MM.1S (cell line): ENCODE data around the gene MGAT5.

Source experiments
- DNase-seq: peaks from one replicate; pipeline ENCODE4 v3.0.0-alpha.2; 2015
- H2AFZ ChIP-seq: fragments of 300-600 bp; sonication (generic); 2 replicates; pipeline ENCODE4 v1.6.0; 2016; ENCODE audit warnings: antibody characterized with exemption, low read length
- H3F3A ChIP-seq: fragments of 300-600 bp; sonication (generic); 2 replicates; pipeline ENCODE4 v1.6.1; 2016; ENCODE audit warnings: mild to moderate bottlenecking, antibody characterized with exemption, low read length, moderate library complexity, mixed read lengths; ENCODE audit not compliant: insufficient read depth
- H3K27ac ChIP-seq: fragments of 300-600 bp; sonication (generic); 2 replicates; pipeline ENCODE4 v1.5.1; 2016; ENCODE audit warnings: mild to moderate bottlenecking, low read length
- H3K27me3 ChIP-seq: fragments of 300-600 bp; sonication (generic); replicated peaks from 2 replicates; pipeline ENCODE4 v1.6.0; 2016; ENCODE audit warnings: low read length; ENCODE audit not compliant: insufficient read depth
- H3K36me3 ChIP-seq: fragments of 300-600 bp; sonication (generic); replicated peaks from 2 replicates; pipeline ENCODE4 v1.6.1; 2016; ENCODE audit warnings: mild to moderate bottlenecking, low read length, mixed read lengths; ENCODE audit not compliant: insufficient read depth
- H3K4me1 ChIP-seq: fragments of 300-600 bp; sonication (generic); 2 replicates; pipeline ENCODE4 v1.6.1; 2016; ENCODE audit warnings: low read length, mixed read lengths
- H3K4me2 ChIP-seq: fragments of 300-600 bp; sonication (generic); 2 replicates; pipeline ENCODE4 v1.6.0; 2016; ENCODE audit warnings: low read depth, low read length
- H3K4me3 ChIP-seq: fragments of 300-600 bp; sonication (generic); 2 replicates; pipeline ENCODE4 v1.5.1; 2016; ENCODE audit warnings: low read length, mixed read lengths
- H3K79me2 ChIP-seq: fragments of 300-600 bp; sonication (generic); 2 replicates; pipeline ENCODE4 v1.6.1; 2016; ENCODE audit warnings: mixed run types, low read length, mixed read lengths
- H3K9ac ChIP-seq: fragments of 300-600 bp; sonication (generic); 2 replicates; pipeline ENCODE4 v1.6.1; 2016; ENCODE audit warnings: low read length, mixed read lengths
- H3K9me2 ChIP-seq: fragments of 300-600 bp; sonication (generic); replicated peaks from 2 replicates; pipeline ENCODE4 v1.6.1; 2016; ENCODE audit warnings: mild to moderate bottlenecking, low read length, mixed read lengths; ENCODE audit not compliant: insufficient read depth
- H3K9me3 ChIP-seq: fragments of 300-600 bp; sonication (generic); replicated peaks from 2 replicates; pipeline ENCODE4 v1.6.1; 2016; ENCODE audit warnings: mild to moderate bottlenecking, low read length, mixed read lengths; ENCODE audit not compliant: insufficient read depth
- H4K20me1 ChIP-seq: fragments of 300-600 bp; sonication (generic); 2 replicates; pipeline ENCODE4 v1.6.1; 2016; ENCODE audit warnings: mild to moderate bottlenecking, low read length, moderate library complexity, mixed read lengths; ENCODE audit not compliant: insufficient read depth
- CTCF ChIP-seq: fragments of 300-600 bp; sonication (generic); IDR thresholded peaks from 2 replicates; pipeline ENCODE4 v1.5.1; 2016; ENCODE audit warnings: antibody characterized with exemption, low read length, mixed read lengths
- EZH2 ChIP-seq: fragments of 300-600 bp; sonication (generic); optimal IDR thresholded peaks from 2 replicates; pipeline ENCODE3; 2017; ENCODE audit warnings: low read depth, mild to moderate bottlenecking, antibody characterized with exemption, low read length, mixed read lengths
- EZH2phosphoT487 ChIP-seq: fragments of 300-600 bp; sonication (generic); IDR thresholded peaks from 2 replicates; pipeline ENCODE4 v1.6.1; 2018; ENCODE audit warnings: antibody characterized with exemption, low read length

The MGAT5 gene

GRCh38 chr2:134499307-134499926, 245.5 kb downstream of the MGAT5 start:
- Histone ChIP-seq H4K20me1 (no peaks in the 10 kb centered on the region), H3K4me3 (no peak overlapping the region), H3K9me3 (no peaks in the 10 kb centered on the region), H3K27me3 (no peaks in the 10 kb centered on the region), H3K36me3 (no peaks in the 10 kb centered on the region), H3K4me2 (no peak overlapping the region), H3F3A (no peaks in the 10 kb centered on the region), H3K79me2 (no peaks in the 10 kb centered on the region), H3K27ac (no peak overlapping the region), H2AFZ (no peak overlapping the region), H3K9ac (no peak overlapping the region), H3K9me2 (no peaks in the 10 kb centered on the region), H3K4me1 (no peaks in the 10 kb centered on the region)
- no peak for DNase-seq
- no peak for TF ChIP-seq EZH2
- TF ChIP-seq EZH2phosphoT487, result no peak
- TF ChIP-seq CTCF, result no peak

GRCh38 chr2:134500211-134500935, 246.5 kb downstream of the MGAT5 start:
- no peaks in the 10 kb centered on the region for H3K27me3 ChIP-seq
- TF ChIP-seq EZH2phosphoT487 (no peak), EZH2 (no peak)

GRCh38 chr2:134501476-134502091, 247.7 kb downstream of the MGAT5 start:
- Histone ChIP-seq H3K9me2 (no peaks in the 10 kb centered on the region), H3K9me3 (no peaks in the 10 kb centered on the region), H3K4me1 (no peaks in the 10 kb centered on the region), H3K36me3 (no peaks in the 10 kb centered on the region), H3K4me2 (no peak overlapping the region), H3K27me3 (no peaks in the 10 kb centered on the region), H2AFZ (no peak overlapping the region), H3K79me2 (no peaks in the 10 kb centered on the region), H3K4me3 (no peak overlapping the region), H4K20me1 (no peaks in the 10 kb centered on the region), H3K9ac (no peak overlapping the region), H3K27ac (no peak overlapping the region), H3F3A (no peaks in the 10 kb centered on the region)
- TF ChIP-seq CTCF (no peak), EZH2 (no peak), EZH2phosphoT487 (no peak)
- no peak for DNase-seq

More at GRCh38 chr2:134500211-134500935, 246.5 kb downstream of the MGAT5 start:
- Histone ChIP-seq H3K9me3 (no peaks in the 10 kb centered on the region), H3K79me2 (no peaks in the 10 kb centered on the region), H3K4me1 (no peaks in the 10 kb centered on the region), H3K9ac (no peak overlapping the region), H4K20me1 (no peaks in the 10 kb centered on the region), H3K4me2 (no peak overlapping the region), H3K9me2 (no peaks in the 10 kb centered on the region), H3K36me3 (no peaks in the 10 kb centered on the region), H3F3A (no peaks in the 10 kb centered on the region), H3K27ac (no peak overlapping the region), H2AFZ (no peak overlapping the region), H3K4me3 (no peak overlapping the region)
- DNase-seq, result no peak

GRCh38 chr2:134502104-134502503, 248.2 kb downstream of the MGAT5 start:
- Histone ChIP-seq H3K9me2 (no peaks in the 10 kb centered on the region), H3K9ac (no peak overlapping the region)

More at GRCh38 chr2:134502104-134502503, 248.2 kb downstream of the MGAT5 start:
- Histone ChIP-seq H3K4me1 (no peaks in the 10 kb centered on the region), H3K27ac (no peak overlapping the region), H3K36me3 (no peaks in the 10 kb centered on the region), H3K4me3 (no peak overlapping the region), H3K27me3 (no peaks in the 10 kb centered on the region), H3F3A (no peaks in the 10 kb centered on the region), H3K79me2 (no peaks in the 10 kb centered on the region), H3K9me3 (no peaks in the 10 kb centered on the region), H4K20me1 (no peaks in the 10 kb centered on the region), H3K4me2 (no peak overlapping the region), H2AFZ (no peak overlapping the region)
- DNase-seq, result no peak
- TF ChIP-seq EZH2 (no peak), CTCF (no peak), EZH2phosphoT487 (no peak)
